Thyroid gland (tissue), 4 donors: Measurements from ENCODE around the gene GNL2. TPM values are rescaled to one million over a fixed set of nuclear protein-coding genes. Genes with fewer than 3 reads are reported as not detected.

Experiments used
- DNase-seq, 2 donors: peaks; one replicate each; pipeline ENCODE4 v3.0.0-alpha.2; 2019
- H3K27ac ChIP-seq, 3 donors: fragments of 200-600 bp; sonication (generic); 1 replicate in 2 of 3; 2 replicates in 1 of 3; pipeline ENCODE4 v1.5.1; 2016 to 2019; ENCODE audit warnings: mild to moderate bottlenecking in 1 of 3, moderate library complexity in 1 of 3
- H3K27me3 ChIP-seq: fragments of 200-600 bp; sonication (generic); one replicate; pipeline ENCODE4 v1.5.1; 2019
- H3K36me3 ChIP-seq, 2 donors: fragments of 200-600 bp; sonication (generic); one replicate each; pipeline ENCODE4 v1.5.1; 2016 to 2019
- H3K4me1 ChIP-seq, 2 donors: fragments of 200-600 bp; sonication (generic); one replicate each; pipeline ENCODE4 v1.5.1; 2017 to 2019
- H3K4me3 ChIP-seq, 3 donors: fragments of 200-600 bp; sonication (generic); replicated peaks in 1 of 3; 1 replicate in 2 of 3; 2 replicates in 1 of 3; pipeline ENCODE4 v1.5.1; 2016; ENCODE audit warnings: mild to moderate bottlenecking in 1 of 3
- H3K9me3 ChIP-seq: fragments of 200-600 bp; sonication (generic); one replicate; pipeline ENCODE4 v1.5.1; 2017
- POLR2A ChIP-seq, 2 donors: fragments of 450-650 bp; IDR thresholded peaks; one replicate each; pipeline ENCODE4 v1.6.1; 2017; ENCODE audit warnings: antibody characterized with exemption in 2 of 2, mild to moderate bottlenecking in 2 of 2, moderate library complexity in 1 of 2
- WGBS, 2 donors: methylation state at CpG; one replicate each; pipeline ENCODE4 v1.1.5; 2017; 5-methylcytosine and 5-hydroxymethylcytosine counted together
- intact Hi-C: fragments of 100-400 bp; cut with DNase I; formaldehyde crosslinking; loops from one replicate; pipeline ENCODE4 v1.15.1; 2023
- total RNA-seq, 4 donors: library from RNA; depleted of rRNA; stranded (reverse); fragments of >200 nt; gene quantifications; one replicate each; pipeline ENCODE4 v1.2.3, GENCODE V29; 2016
- TF ChIP-seq, protein P1 (sequence below), 6 experiments: fragments of 200-600 bp in 3 of 6; fragments of 450-650 bp in 3 of 6; sonication (generic) in 3 of 6; IDR thresholded peaks; one replicate each; pipeline ENCODE4 v1.5.1; 2016 to 2019; ENCODE audit warnings: antibody characterized with exemption in 6 of 6, mild to moderate bottlenecking in 2 of 6, inconsistent platforms in 1 of 6, moderate library complexity in 1 of 6

The GNL2 gene
- total RNA-seq, 4 donors from 2014 or later: 27.1 to 53.8 (median 33.3) TPM

DNA sequence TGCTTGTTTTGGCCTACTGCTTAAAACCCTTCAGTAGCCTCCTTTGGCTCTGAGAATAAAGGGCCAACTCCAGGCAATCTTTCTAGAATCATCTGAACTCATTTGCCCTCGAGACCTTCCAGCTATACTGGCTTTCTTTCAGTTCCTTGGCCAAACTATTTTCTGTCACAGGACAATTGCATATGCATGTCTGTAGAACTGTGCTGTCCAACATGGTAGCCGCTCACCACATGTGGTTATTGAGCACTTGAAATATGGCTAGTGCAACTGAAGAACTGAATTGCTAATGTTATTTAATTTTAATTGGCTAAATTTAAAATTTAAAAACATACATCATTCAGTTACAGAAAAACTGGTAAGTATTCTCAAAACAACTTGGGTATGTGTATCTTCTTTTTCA, 14.3 kb upstream of the GNL2 start:
- TF ChIP-seq, protein P1, sequence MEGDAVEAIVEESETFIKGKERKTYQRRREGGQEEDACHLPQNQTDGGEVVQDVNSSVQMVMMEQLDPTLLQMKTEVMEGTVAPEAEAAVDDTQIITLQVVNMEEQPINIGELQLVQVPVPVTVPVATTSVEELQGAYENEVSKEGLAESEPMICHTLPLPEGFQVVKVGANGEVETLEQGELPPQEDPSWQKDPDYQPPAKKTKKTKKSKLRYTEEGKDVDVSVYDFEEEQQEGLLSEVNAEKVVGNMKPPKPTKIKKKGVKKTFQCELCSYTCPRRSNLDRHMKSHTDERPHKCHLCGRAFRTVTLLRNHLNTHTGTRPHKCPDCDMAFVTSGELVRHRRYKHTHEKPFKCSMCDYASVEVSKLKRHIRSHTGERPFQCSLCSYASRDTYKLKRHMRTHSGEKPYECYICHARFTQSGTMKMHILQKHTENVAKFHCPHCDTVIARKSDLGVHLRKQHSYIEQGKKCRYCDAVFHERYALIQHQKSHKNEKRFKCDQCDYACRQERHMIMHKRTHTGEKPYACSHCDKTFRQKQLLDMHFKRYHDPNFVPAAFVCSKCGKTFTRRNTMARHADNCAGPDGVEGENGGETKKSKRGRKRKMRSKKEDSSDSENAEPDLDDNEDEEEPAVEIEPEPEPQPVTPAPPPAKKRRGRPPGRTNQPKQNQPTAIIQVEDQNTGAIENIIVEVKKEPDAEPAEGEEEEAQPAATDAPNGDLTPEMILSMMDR (IDR thresholded peaks at IDR 0.05): no peak
- TF ChIP-seq POLR2A (IDR thresholded peaks at IDR 0.05): no peak
- Histone ChIP-seq H3K27me3 (no peaks in the 10 kb centered on the region), H3K36me3 (no peaks in the 10 kb centered on the region), H3K4me1 (no peaks in the 10 kb centered on the region), H3K27ac (no peak overlapping the region), H3K4me3 (no peak overlapping the region), H3K9me3 (no peaks in the 10 kb centered on the region)
- intact Hi-C loops: no loop called here
- DNase-seq: no peak
- 76 to 79% methylated on average over 2 of the region's 2 CpGs for WGBS, 2 donors

DNA sequence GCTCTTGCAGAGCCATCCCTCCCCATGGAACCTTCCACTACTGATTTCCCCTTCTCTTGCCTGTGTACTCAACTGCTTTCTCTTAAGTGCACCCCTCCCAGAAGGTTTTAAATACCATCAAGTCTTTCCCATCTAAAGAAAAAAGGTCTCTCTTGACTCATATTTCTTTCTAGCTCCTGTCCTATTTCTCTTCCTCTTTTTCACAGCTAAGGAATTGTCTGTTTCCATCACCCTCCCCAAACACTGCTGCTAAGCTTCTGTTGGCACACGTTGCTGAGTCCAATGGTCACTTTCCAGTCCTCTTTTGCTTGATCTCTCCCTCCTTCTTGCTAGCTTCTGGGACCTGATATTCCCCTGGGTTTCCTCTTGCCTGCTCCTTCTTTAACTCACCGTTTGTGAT, 13.3 kb upstream of the GNL2 start:
- TF ChIP-seq, protein P1 (IDR thresholded peaks at IDR 0.05): no peak
- no peak for TF ChIP-seq POLR2A (IDR thresholded peaks at IDR 0.05)
- H3K9me3 ChIP-seq: no peaks in the 10 kb centered on the region
- DNase-seq: no peak
- H3K27ac ChIP-seq: no peak overlapping the region
- WGBS, 2 donors: 25 to 30% methylated on average over 2 of the region's 2 CpGs
- H3K4me3 ChIP-seq: no peak overlapping the region
- no peaks in the 10 kb centered on the region for H3K36me3 ChIP-seq
- no peaks in the 10 kb centered on the region for H3K4me1 ChIP-seq
- intact Hi-C loops: no loop called here
- H3K27me3 ChIP-seq: no peaks in the 10 kb centered on the region

DNA sequence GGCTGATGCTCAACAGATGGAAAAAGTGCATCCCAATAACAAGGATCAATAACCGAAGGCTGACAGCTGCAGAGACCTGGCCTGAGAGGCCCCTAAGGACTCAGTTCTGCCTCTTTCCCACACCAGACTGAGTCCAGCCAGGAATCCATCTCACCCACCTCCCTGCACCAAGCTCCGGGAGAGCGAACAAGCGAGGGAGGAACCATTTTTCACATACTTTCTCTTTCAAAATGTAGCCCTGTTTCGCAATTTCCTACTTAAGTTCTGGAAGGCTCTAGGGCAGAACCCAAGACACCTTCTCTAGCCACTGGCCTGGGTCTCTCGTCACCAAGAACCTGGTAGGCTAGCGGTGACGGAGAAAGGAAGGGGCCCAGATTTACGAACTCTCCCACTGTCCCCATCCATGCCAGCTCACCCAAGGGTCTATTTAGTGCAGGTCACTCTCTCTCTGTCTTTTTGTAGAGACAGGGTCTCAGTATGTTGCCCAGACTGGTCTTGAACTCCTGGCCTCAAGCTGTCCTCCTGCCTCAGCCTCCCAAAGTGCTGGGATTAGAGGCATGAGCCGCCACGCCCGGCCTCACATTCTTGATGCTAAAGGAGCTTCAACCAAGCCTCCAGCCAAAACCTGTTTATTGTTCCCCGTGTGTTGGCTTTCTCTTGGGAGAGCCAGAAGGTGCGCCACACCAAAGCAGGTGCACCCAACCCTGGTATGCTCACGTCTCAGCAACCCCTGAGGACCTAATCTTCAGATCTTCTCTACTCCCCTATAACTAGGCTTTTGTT, 10.9 kb upstream of the GNL2 start:
- 78 to 81% methylated on average over 15 of the region's 15 CpGs for WGBS, 2 donors
- H3K27ac ChIP-seq: no peak overlapping the region

DNA sequence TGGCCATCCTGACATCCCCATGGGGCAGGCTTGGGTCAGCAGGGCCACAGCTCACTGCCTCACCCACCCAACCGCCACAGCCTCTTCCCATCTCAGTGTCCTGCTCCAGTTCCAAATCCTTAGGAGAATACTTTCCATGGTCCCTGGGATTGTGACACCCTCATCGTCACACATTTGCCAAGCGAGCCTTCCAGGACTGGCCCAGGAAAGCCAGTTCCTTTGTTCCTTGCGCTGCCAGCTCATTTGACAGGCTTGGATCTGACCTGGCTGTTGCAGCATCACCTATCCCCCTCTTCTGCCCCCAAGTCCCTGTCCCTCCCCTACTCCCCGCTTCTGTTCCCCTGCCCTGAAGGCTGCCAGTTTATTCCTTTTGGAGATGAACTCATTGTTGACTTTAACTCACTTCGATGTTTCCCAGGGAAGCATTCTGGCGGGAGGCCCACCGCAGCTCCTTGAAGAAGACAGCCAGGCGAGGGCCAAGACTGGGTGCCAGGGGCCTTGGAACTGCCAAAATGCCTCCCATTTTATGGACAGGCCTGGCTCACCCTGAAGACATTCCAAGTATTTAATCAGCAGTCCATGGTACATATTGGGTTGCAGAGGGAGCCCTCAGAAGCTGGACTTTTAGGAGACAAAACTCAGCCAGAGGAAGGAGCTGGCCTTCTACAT, 10.2 kb upstream of the GNL2 start:
- WGBS, 2 donors: 86 to 87% methylated on average over 8 to 9 of the region's 9 CpGs

More for the DNA sequence above, 10.9 kb upstream of the GNL2 start:
- no peak for DNase-seq
- no peak for TF ChIP-seq POLR2A (IDR thresholded peaks at IDR 0.05)
- TF ChIP-seq, protein P1 (IDR thresholded peaks at IDR 0.05): no peak
- intact Hi-C loops: no loop called here
- no peaks in the 10 kb centered on the region for H3K27me3 ChIP-seq
- H3K4me1 ChIP-seq: no peaks in the 10 kb centered on the region
- no peaks in the 10 kb centered on the region for H3K9me3 ChIP-seq
- no peak overlapping the region for H3K4me3 ChIP-seq
- no peaks in the 10 kb centered on the region for H3K36me3 ChIP-seq

More for the DNA sequence above, 10.2 kb upstream of the GNL2 start:
- Histone ChIP-seq H3K4me3 (no peak overlapping the region), H3K36me3 (no peaks in the 10 kb centered on the region), H3K4me1 (no peaks in the 10 kb centered on the region), H3K27ac (no peak overlapping the region), H3K27me3 (no peaks in the 10 kb centered on the region), H3K9me3 (no peaks in the 10 kb centered on the region)
- intact Hi-C loops: no loop called here
- TF ChIP-seq, protein P1 (IDR thresholded peaks at IDR 0.05): no peak
- TF ChIP-seq POLR2A (IDR thresholded peaks at IDR 0.05): no peak
- DNase-seq: no peak
